Ovary (tissue), 9 donors: ENCODE measurements around the gene LVRN. TPM values are rescaled to one million over a fixed set of nuclear protein-coding genes. Genes with fewer than 3 reads are reported as not detected.

Experiments
- DNase-seq, 5 donors: peaks; one replicate each; pipeline ENCODE4 v3.0.0-alpha.2; 2019 to 2020
- H3K27ac ChIP-seq, 2 donors: fragments of 200-600 bp; one replicate each; pipeline versions ENCODE4 v1.5.1 to v1.8.0; 2019 to 2022
- H3K27me3 ChIP-seq: fragments of 200-600 bp; one replicate; pipeline ENCODE4 v1.8.0; 2022
- H3K36me3 ChIP-seq: fragments of 200-600 bp; sonication (generic); one replicate; pipeline ENCODE4 v1.5.1; 2019
- H3K4me1 ChIP-seq: one replicate; pipeline ENCODE4 v1.8.1; 2013; ENCODE audit warnings: mild to moderate bottlenecking, moderate library complexity; ENCODE audit not compliant: insufficient read depth
- H3K4me3 ChIP-seq: fragments of 200-600 bp; sonication (generic); one replicate; pipeline ENCODE4 v1.5.1; 2017
- H3K9me3 ChIP-seq, 2 donors: fragments of 200-600 bp in 1 of 2; sonication (generic) in 1 of 2; one replicate each; pipeline versions ENCODE4 v1.5.1 to v1.8.1; 2013 to 2019; ENCODE audit warnings: mild to moderate bottlenecking in 1 of 2, moderate library complexity in 1 of 2
- EP300 ChIP-seq: sonication (generic); formaldehyde crosslinking; IDR thresholded peaks from one replicate; pipeline ENCODE4 v1.6.1; 2017; ENCODE audit warnings: antibody characterized with exemption
- POLR2A ChIP-seq: fragments of 450-650 bp; IDR thresholded peaks from one replicate; pipeline ENCODE4 v1.6.1; 2017; ENCODE audit warnings: antibody characterized with exemption, mild to moderate bottlenecking, moderate library complexity
- WGBS, 3 donors: extraction: QIAGEN DNeasy Blood & Tissue Kit in 1 of 3; methylation state at CpG; one replicate each; pipeline versions ENCODE4 v1.1.5 to v1.1.7; 2013 to 2017; 5-methylcytosine and 5-hydroxymethylcytosine counted together
- intact Hi-C, 4 donors: fragments of 100-400 bp; cut with DNase I; formaldehyde crosslinking; loops; one replicate each; pipeline versions ENCODE4 v1.11.0 to v1.15.1; 2022 to 2023
- polyA plus RNA-seq, 2 donors: library from polyadenylated mRNA; stranded (reverse); fragments of 200-250 nt in 1 of 2; fragments of 350-450 nt in 1 of 2; fragmentation: Illumina TruSeq in 1 of 2; extraction: RNeasy Lipid Tissue Mini Kit (QIAGEN cat#74804) in 1 of 2; gene quantifications; one replicate each; pipeline ENCODE4 v1.2.3, GENCODE V29; 2013 to 2014
- total RNA-seq, 7 donors: library from RNA; depleted of rRNA in 2 of 7; stranded (reverse); fragments of >200 nt in 2 of 7; fragmentation: NEBNext Ultra II Directional in 3 of 7; extraction: Animal tissue kit (Norgen Biotek cat#: 25700) in 3 of 7; gene quantifications; one replicate each; pipeline versions ENCODE4 v1.1.0 to v1.2.4, GENCODE V29; 2016 to 2023
- TF ChIP-seq, protein P1 (sequence below), 3 donors: fragments of 450-650 bp in 2 of 3; fragments of 200-600 bp in 1 of 3; IDR thresholded peaks; one replicate each; pipeline versions ENCODE4 v1.5.1 to v1.8.0; 2016 to 2022; ENCODE audit warnings: antibody characterized with exemption in 3 of 3, mild to moderate bottlenecking in 1 of 3
- donor health status: DM: no; HTN: no; CAD: no; lungs with moderate emphysema.
- donor health status: DM: no; HTN: no; CAD: no.
- donor health status: Bipolar disorder and iron deficiency.
- donor health status: DM: yes; HTN: yes; CAD: no.
- donor health status: DM: no; HTN: no; CAD: no.
- donor health status: DM: yes; HTN: yes; CAD: no.

LVRN gene
- total and polyA plus RNA-seq, 9 donors, result 0.53 to 5.6 (median 1.6) TPM

DNA sequence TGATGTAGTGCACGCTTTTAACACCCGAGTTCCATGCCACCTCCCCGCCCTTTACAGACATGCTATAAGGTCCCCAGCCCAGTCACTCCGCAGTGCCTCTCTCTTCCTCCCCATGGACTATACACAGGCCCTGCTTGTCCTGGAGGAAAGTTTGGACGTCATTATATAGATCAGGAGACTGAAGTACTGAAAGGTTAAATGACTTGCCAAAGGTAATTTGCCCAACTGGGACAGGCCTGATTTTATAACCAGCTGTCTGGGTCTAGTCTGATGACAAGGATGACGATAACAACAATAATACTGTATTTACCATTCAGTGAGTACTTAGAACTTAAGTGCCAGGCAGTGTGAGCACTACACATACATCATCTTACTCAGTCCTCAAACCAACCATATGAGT, 33.1 kb downstream of the LVRN start:
- no peaks in the 10 kb centered on the region for H3K36me3 ChIP-seq
- H3K27ac ChIP-seq, result no peak overlapping the region
- no peak overlapping the region for H3K4me3 ChIP-seq
- no peaks in the 10 kb centered on the region for H3K9me3 ChIP-seq
- TF ChIP-seq POLR2A (no peak), EP300 (no peak)
- TF ChIP-seq, protein P1, sequence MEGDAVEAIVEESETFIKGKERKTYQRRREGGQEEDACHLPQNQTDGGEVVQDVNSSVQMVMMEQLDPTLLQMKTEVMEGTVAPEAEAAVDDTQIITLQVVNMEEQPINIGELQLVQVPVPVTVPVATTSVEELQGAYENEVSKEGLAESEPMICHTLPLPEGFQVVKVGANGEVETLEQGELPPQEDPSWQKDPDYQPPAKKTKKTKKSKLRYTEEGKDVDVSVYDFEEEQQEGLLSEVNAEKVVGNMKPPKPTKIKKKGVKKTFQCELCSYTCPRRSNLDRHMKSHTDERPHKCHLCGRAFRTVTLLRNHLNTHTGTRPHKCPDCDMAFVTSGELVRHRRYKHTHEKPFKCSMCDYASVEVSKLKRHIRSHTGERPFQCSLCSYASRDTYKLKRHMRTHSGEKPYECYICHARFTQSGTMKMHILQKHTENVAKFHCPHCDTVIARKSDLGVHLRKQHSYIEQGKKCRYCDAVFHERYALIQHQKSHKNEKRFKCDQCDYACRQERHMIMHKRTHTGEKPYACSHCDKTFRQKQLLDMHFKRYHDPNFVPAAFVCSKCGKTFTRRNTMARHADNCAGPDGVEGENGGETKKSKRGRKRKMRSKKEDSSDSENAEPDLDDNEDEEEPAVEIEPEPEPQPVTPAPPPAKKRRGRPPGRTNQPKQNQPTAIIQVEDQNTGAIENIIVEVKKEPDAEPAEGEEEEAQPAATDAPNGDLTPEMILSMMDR (IDR thresholded peaks at IDR 0.05), result no peak
- intact Hi-C loops, result no loop called here
- no peak for DNase-seq
- 93 to 94% (median 93%) methylated on average over 6 of the region's 6 CpGs for WGBS, 3 donors
- H3K4me1 ChIP-seq, result no peaks in the 10 kb centered on the region
- no peaks in the 10 kb centered on the region for H3K27me3 ChIP-seq

DNA sequence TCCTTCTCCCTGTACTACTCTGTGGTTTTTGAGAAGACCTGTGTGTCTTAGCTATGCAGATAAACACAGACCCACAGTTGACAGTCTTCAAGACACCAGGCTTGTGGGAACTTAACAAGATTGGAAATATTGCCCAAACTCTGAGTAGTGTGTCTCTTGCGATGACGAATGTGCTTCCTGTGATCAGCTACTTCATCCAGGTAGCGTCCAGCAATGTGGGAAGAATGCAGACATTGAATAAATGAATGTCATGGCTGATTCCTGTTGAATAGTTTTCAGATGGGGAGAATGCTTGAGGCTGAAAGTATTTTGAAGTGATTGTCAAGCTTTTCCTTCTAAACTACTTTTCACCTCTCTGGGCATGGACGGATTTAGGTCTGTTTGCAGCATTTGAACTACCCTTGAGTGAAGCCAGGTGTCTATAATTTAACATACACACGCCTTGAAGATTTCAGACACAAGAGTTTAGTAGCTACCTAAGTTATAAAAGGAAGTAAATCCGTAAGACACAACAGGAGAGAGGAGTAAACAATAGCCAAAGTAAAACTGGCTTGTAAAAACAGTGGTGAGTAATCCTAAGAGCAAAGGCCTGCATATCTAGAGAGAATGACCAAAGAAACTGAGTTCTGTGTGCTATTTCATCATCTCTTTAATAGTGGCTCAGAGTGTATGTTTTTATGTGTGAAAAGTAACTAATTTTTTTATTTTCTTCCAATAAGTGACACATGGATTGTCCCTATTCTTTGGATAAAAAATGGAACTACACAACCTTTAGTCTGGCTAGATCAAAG, 40.0 kb downstream of the LVRN start:
- no peaks in the 10 kb centered on the region for H3K9me3 ChIP-seq
- H3K36me3 ChIP-seq, result no peaks in the 10 kb centered on the region
- TF ChIP-seq, protein P1 (IDR thresholded peaks at IDR 0.05), result no peak
- TF ChIP-seq EP300 (no peak), POLR2A (no peak)
- H3K4me1 ChIP-seq, result no peaks in the 10 kb centered on the region
- H3K4me3 ChIP-seq, result no peak overlapping the region
- no peak overlapping the region for H3K27ac ChIP-seq
- DNase-seq, result no peak
- intact Hi-C loops, result no loop called here
- H3K27me3 ChIP-seq, result no peaks in the 10 kb centered on the region
- WGBS, 3 donors, result 88 to 93% (median 89%) methylated on average over 6 of the region's 6 CpGs

GRCh38 chr5:116004248-116004647, 42.0 kb downstream of the LVRN start:
- Histone ChIP-seq H3K27me3 (no peaks in the 10 kb centered on the region), H3K36me3 (no peaks in the 10 kb centered on the region), H3K27ac (no peak overlapping the region), H3K9me3 (no peaks in the 10 kb centered on the region), H3K4me3 (no peak overlapping the region), H3K4me1 (no peaks in the 10 kb centered on the region)
- no peak for DNase-seq
- intact Hi-C loops, result no loop called here
- TF ChIP-seq POLR2A (no peak), EP300 (no peak)
- TF ChIP-seq, protein P1 (IDR thresholded peaks at IDR 0.05), result no peak
- WGBS, 3 donors, result 86 to 88% (median 87%) methylated on average over 3 of the region's 3 CpGs

GRCh38 chr5:116009806-116010205, 47.5 kb downstream of the LVRN start:
- TF ChIP-seq, protein P1 (IDR thresholded peaks at IDR 0.05), result no peak
- TF ChIP-seq EP300 (no peak), POLR2A (no peak)
- DNase-seq, result no peak
- H3K9me3 ChIP-seq, result no peaks in the 10 kb centered on the region
- H3K27me3 ChIP-seq, result no peaks in the 10 kb centered on the region
- no peak overlapping the region for H3K27ac ChIP-seq
- intact Hi-C loops, result no loop called here
- H3K36me3 ChIP-seq, result no peaks in the 10 kb centered on the region
- H3K4me3 ChIP-seq, result no peak overlapping the region
- WGBS, 3 donors, result 68 to 82% (median 73%) methylated on average over 3 of the region's 3 CpGs
- peaks cover 2% of the 10 kb centered on the region for H3K4me1 ChIP-seq
